H1 (cell line): ENCODE results near the gene UNK. TPM values are rescaled to one million over a fixed set of nuclear protein-coding genes. Genes with fewer than 3 reads are reported as not detected.

Source experiments
- CTCF ChIA-PET: fragments of 300-600 bp; sonication (Branson Sonifier 250); formaldehyde crosslinking; loops from one replicate; lab custom pipeline; 2021; ENCODE audit not compliant: partially characterized antibody; lab: Charles Lee
- POLR2A ChIA-PET: fragments of 300-600 bp; sonication (Branson Sonifier 250); formaldehyde crosslinking; loops from one replicate; lab custom pipeline; 2021; ENCODE audit warnings: inconsistent platforms; ENCODE audit not compliant: partially characterized antibody; lab: Charles Lee
- DNase-seq, 2 experiments: peaks; one replicate each; pipeline versions ENCODE4 v3.0.0 to v3.0.0-alpha.2; 2010 to 2022; ENCODE audit warnings: low spot score in 2 of 2, low read depth in 1 of 2, mixed read lengths in 1 of 2
- FAIRE-seq: peaks from 2 replicates; lab custom pipeline; 2011; peaks lifted over from hg19 to GRCh38; lab: Jason Lieb, UNC
- H2AFZ ChIP-seq: 2 replicates; pipeline ENCODE4 v1.8.1; 2012; ENCODE audit warnings: low read length, inconsistent platforms
- H2AK5ac ChIP-seq: 2 replicates; pipeline ENCODE4 v1.6.1; 2013; ENCODE audit warnings: low read depth, low read length
- H2BK120ac ChIP-seq: replicated peaks from 2 replicates; pipeline ENCODE3; 2013; ENCODE audit warnings: low read depth, low read length, inconsistent platforms
- H2BK12ac ChIP-seq: 2 replicates; pipeline ENCODE4 v1.6.1; 2013; ENCODE audit warnings: low read depth, low read length
- H2BK15ac ChIP-seq: 2 replicates; pipeline ENCODE4 v1.6.1; 2013; ENCODE audit warnings: low read length
- H2BK20ac ChIP-seq: 2 replicates; pipeline ENCODE4 v1.6.1; 2013; ENCODE audit warnings: low read length
- H2BK5ac ChIP-seq: 2 replicates; pipeline ENCODE4 v1.6.1; 2013; ENCODE audit warnings: low read depth, low read length
- H3K14ac ChIP-seq: 2 replicates; pipeline ENCODE4 v1.6.1; 2013; ENCODE audit warnings: inconsistent platforms; ENCODE audit not compliant: insufficient read length
- H3K18ac ChIP-seq: 2 replicates; pipeline ENCODE4 v1.6.1; 2013; ENCODE audit warnings: low read length; ENCODE audit errors: extremely low read depth
- H3K23ac ChIP-seq: 2 replicates; pipeline ENCODE4 v1.6.1; 2013; ENCODE audit warnings: inconsistent platforms; ENCODE audit not compliant: insufficient read length
- H3K23me2 ChIP-seq: 2 replicates; pipeline ENCODE4 v1.6.1; 2013; ENCODE audit warnings: low read depth, low read length
- H3K27ac ChIP-seq: 2 replicates; pipeline ENCODE4 v1.6.1; 2011; ENCODE audit warnings: low read depth, low read length, inconsistent platforms
- H3K27me3 ChIP-seq, 4 experiments: replicated peaks in 1 of 4; 1 replicate in 1 of 4; 2 replicates in 3 of 4; pipeline versions ENCODE4 v1.6.1 to v1.8.1; 2011 to 2013; ENCODE audit warnings: low read length in 3 of 4, mild to moderate bottlenecking in 3 of 4, inconsistent platforms in 2 of 4, mixed read lengths in 2 of 4, moderate library complexity in 1 of 4; ENCODE audit not compliant: control insufficient read depth in 3 of 4, insufficient read depth in 3 of 4; ENCODE audit errors: extremely low read depth in 1 of 4
- H3K36me3 ChIP-seq, 4 experiments: 2 replicates each; pipeline versions ENCODE4 v1.6.1 to v1.8.1; 2011 to 2013; ENCODE audit warnings: mild to moderate bottlenecking in 4 of 4, low read length in 3 of 4, moderate library complexity in 2 of 4, control low read depth in 1 of 4, inconsistent platforms in 1 of 4; ENCODE audit not compliant: insufficient read depth in 4 of 4, control insufficient read depth in 2 of 4
- H3K4ac ChIP-seq: replicated peaks from 2 replicates; pipeline ENCODE3; 2013; ENCODE audit warnings: low read length, low read depth, mixed read lengths, inconsistent platforms; ENCODE audit not compliant: insufficient read length
- H3K4me1 ChIP-seq, 4 experiments: replicated peaks in 1 of 4; 1 replicate in 1 of 4; 2 replicates in 3 of 4; pipeline versions ENCODE4 v1.6.1 to v1.8.1; 2011 to 2013; ENCODE audit warnings: low read length in 3 of 4, inconsistent platforms in 2 of 4, mixed read lengths in 1 of 4; ENCODE audit not compliant: insufficient read depth in 4 of 4, control insufficient read depth in 3 of 4
- H3K4me2 ChIP-seq, 2 experiments: 2 replicates each; pipeline versions ENCODE4 v1.6.1 to v1.8.1; 2011 to 2013; ENCODE audit warnings: low read depth in 2 of 2, low read length in 2 of 2, control low read depth in 1 of 2, inconsistent platforms in 1 of 2, mild to moderate bottlenecking in 1 of 2; ENCODE audit not compliant: insufficient read depth in 1 of 2
- H3K4me3 ChIP-seq, 4 experiments: fragments of 200-600, 300-600 bp in 1 of 4; sonication (generic), shearing (Covaris generic), sonication (Bioruptor Twin) in 1 of 4; 2 replicates each; pipeline versions ENCODE4 v1.5.1 to v1.8.1; 2011 to 2016; ENCODE audit warnings: low read length in 4 of 4, low read depth in 3 of 4, control low read depth in 2 of 4, inconsistent platforms in 2 of 4, mild to moderate bottlenecking in 2 of 4, mixed read lengths in 1 of 4, moderate library complexity in 1 of 4; ENCODE audit not compliant: insufficient read depth in 2 of 4; ENCODE audit errors: extremely low read depth in 1 of 4
- H3K56ac ChIP-seq: replicated peaks from 2 replicates; pipeline ENCODE3; 2013; ENCODE audit warnings: low read depth, mild to moderate bottlenecking, mixed read lengths, low read length, inconsistent platforms; ENCODE audit not compliant: insufficient read length
- H3K79me1 ChIP-seq: 2 replicates; pipeline ENCODE4 v1.6.1; 2013; ENCODE audit warnings: low read depth, low read length, control low read depth
- H3K79me2 ChIP-seq, 2 experiments: 2 replicates each; pipeline versions ENCODE4 v1.6.1 to v1.8.1; 2012 to 2013; ENCODE audit warnings: low read length in 2 of 2, mild to moderate bottlenecking in 2 of 2, inconsistent platforms in 1 of 2; ENCODE audit not compliant: insufficient read depth in 2 of 2, control insufficient read depth in 1 of 2
- H3K9ac ChIP-seq, 4 experiments: replicated peaks in 1 of 4; 1 replicate in 1 of 4; 2 replicates in 3 of 4; pipeline versions ENCODE4 v1.6.1 to v1.8.1; 2011 to 2013; ENCODE audit warnings: low read depth in 3 of 4, low read length in 3 of 4, control low read depth in 2 of 4, mild to moderate bottlenecking in 2 of 4, moderate library complexity in 2 of 4, inconsistent platforms in 1 of 4; ENCODE audit errors: extremely low read depth in 1 of 4
- H3K9me3 ChIP-seq, 2 experiments: 2 replicates each; pipeline versions ENCODE4 v1.6.1 to v1.8.1; 2012 to 2013; ENCODE audit warnings: mild to moderate bottlenecking in 2 of 2, moderate library complexity in 2 of 2, control low read depth in 1 of 2, inconsistent platforms in 1 of 2, low read depth in 1 of 2, low read length in 1 of 2, mixed read lengths in 1 of 2; ENCODE audit not compliant: insufficient read depth in 2 of 2
- H4K20me1 ChIP-seq, 2 experiments: replicated peaks in 1 of 2; 2 replicates each; pipeline versions ENCODE3 to v1.8.1; 2011 to 2013; ENCODE audit warnings: inconsistent platforms in 2 of 2, low read length in 2 of 2, mild to moderate bottlenecking in 1 of 2; ENCODE audit not compliant: insufficient read depth in 2 of 2, control insufficient read depth in 1 of 2
- H4K5ac ChIP-seq: 2 replicates; pipeline ENCODE4 v1.6.1; 2013; ENCODE audit warnings: low read length, low read depth, mixed read lengths, inconsistent platforms; ENCODE audit not compliant: insufficient read length
- H4K8ac ChIP-seq: 2 replicates; pipeline ENCODE4 v1.8.0; 2013; ENCODE audit warnings: mild to moderate bottlenecking, moderate library complexity, low read length, inconsistent platforms; ENCODE audit not compliant: insufficient read depth; ENCODE audit errors: extremely low read depth
- H4K91ac ChIP-seq: replicated peaks from 2 replicates; pipeline ENCODE3; 2013; ENCODE audit warnings: low read length, mixed read lengths, inconsistent platforms; ENCODE audit not compliant: insufficient read length
- ATF3 ChIP-seq: IDR thresholded peaks from 2 replicates; pipeline ENCODE4 v1.6.1; 2011; ENCODE audit warnings: low read depth, mild to moderate bottlenecking, low read length; ENCODE audit not compliant: insufficient read depth
- BACH1 ChIP-seq: IDR thresholded peaks from 2 replicates; pipeline ENCODE4 v1.6.1; 2012; ENCODE audit warnings: low read length, improper control_type of control experiment
- CBX8 ChIP-seq: fragments of 300-800, 300-1000 bp; sonication (generic); IDR thresholded peaks from 2 replicates; pipeline ENCODE4 v1.7.1; 2016; ENCODE audit warnings: low read depth, low read length, borderline replicate concordance
- E2F6 ChIP-seq: IDR thresholded peaks from 2 replicates; pipeline ENCODE4 v1.6.1; 2012; ENCODE audit warnings: inconsistent platforms
- KDM5A ChIP-seq: fragments of 200-600 bp; IDR thresholded peaks from 2 replicates; pipeline ENCODE4 v1.7.1; 2012; ENCODE audit warnings: mild to moderate bottlenecking, low read length, inconsistent platforms, mixed read lengths
- POLR2AphosphoS5 ChIP-seq: IDR thresholded peaks from 2 replicates; pipeline ENCODE4 v1.6.1; 2011; ENCODE audit warnings: low read depth, low read length
- POU5F1 ChIP-seq: IDR thresholded peaks from 2 replicates; pipeline ENCODE4 v1.6.1; 2011; ENCODE audit warnings: low read depth, mild to moderate bottlenecking, low read length, moderate library complexity
- SP1 ChIP-seq: IDR thresholded peaks from 2 replicates; pipeline ENCODE4 v1.6.1; 2011; ENCODE audit warnings: low read depth, low read length
- SP4 ChIP-seq: IDR thresholded peaks from 2 replicates; pipeline ENCODE4 v1.6.1; 2012; ENCODE audit warnings: low read length, inconsistent platforms
- SUZ12 ChIP-seq: fragments of 200-600 bp; sonication (generic); IDR thresholded peaks from 2 replicates; pipeline ENCODE4 v1.6.1; 2012; ENCODE audit warnings: mild to moderate bottlenecking, inconsistent platforms, low read length, moderate library complexity, mixed read lengths
- TAF7 ChIP-seq: optimal IDR thresholded peaks from 2 replicates; pipeline ENCODE3; 2011; ENCODE audit warnings: low read depth, mild to moderate bottlenecking, inconsistent platforms, low read length, moderate library complexity, borderline replicate concordance
- TCF12 ChIP-seq: IDR thresholded peaks from 2 replicates; pipeline ENCODE4 v1.6.1; 2011; ENCODE audit warnings: low read depth, mild to moderate bottlenecking, low read length
- WGBS, 2 experiments: shearing (Covaris generic) in 1 of 2; methylation state at CpG; one replicate each; pipeline versions ENCODE4 v1.1.6 to v1.1.7; 2013 to 2015; ENCODE audit warnings: low lambda C conversion rate in 2 of 2, mixed read lengths in 2 of 2, inconsistent platforms in 1 of 2, low coverage in 1 of 2, missing lambda C conversion rate in 1 of 2; ENCODE audit not compliant: insufficient replicate concordance in 2 of 2, insufficient coverage in 1 of 2, insufficient read length in 1 of 2; ENCODE audit errors: extremely low coverage in 1 of 2, missing lambda C conversion rate in 1 of 2; 5-methylcytosine and 5-hydroxymethylcytosine counted together
- polyA plus RNA-seq, 7 experiments: library from polyadenylated mRNA; depleted of rRNA in 3 of 7; stranded (reverse) in 5 of 7; unstranded in 2 of 7; fragments of >200 nt in 5 of 7; fragments of 200-250 nt in 2 of 7; gene quantifications; 1 replicate in 5 of 7; 2 replicates in 1 of 7; 4 replicates in 1 of 7; pipeline versions ENCODE4 v1.2.1 to v1.2.3, GENCODE V29; 2011 to 2013; ENCODE audit warnings: missing spikeins in 2 of 7, mixed read lengths in 2 of 7
- total RNA-seq: library from RNA; stranded (reverse); fragmentation: NEBNext Ultra II Directional; extraction: Animal tissue kit (Norgen Biotek cat#: 25700); gene quantifications from 2 replicates; pipeline ENCODE4 v1.2.1, GENCODE V29; 2021

Gene UNK
- total and polyA plus RNA-seq, 2 of the 8 experiments (the other 6 are each of a cell fraction or from before 2014, with no cell fraction given): 24.2 to 33.3 TPM

DNA sequence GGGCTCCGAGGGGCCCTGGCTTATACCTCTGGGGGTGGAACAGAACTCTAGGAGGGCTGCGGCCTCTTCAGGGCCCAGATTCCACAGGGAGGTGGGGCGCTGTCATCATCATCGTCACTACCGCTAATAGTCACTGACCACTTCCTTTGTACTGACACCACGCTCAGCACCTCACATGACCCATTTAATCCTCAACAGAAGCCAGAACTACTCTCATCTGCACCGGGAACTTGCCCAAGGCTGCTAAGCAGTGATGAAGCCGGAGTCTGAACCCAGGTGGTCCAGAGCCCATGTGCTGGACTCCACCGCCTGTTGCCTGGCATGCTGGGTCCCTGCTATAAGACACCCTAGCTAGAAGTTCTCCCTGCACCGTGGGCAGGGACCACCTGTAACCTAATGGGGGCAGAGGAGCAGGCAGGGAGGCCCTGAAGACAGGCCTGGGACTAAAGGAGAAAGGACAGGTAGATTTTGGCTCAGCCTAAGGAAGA lies 47.6 kb downstream of the UNK start:
- H2BK120ac ChIP-seq: no peak overlapping the region
- H2BK15ac ChIP-seq: peak overlapping the region; percentile 65; the same call in 1 of the 2 replicates
- H2AK5ac ChIP-seq: no peak overlapping the region
- CTCF ChIA-PET: interaction anchor here (1.0 to 21.9 kb wide), 6 partner anchors 11 to 177 kb away, joined by 3 to 563 read pairs (median 5); partner anchors contain the start of genes UNC13D and WBP2
- H2BK5ac ChIP-seq: peak overlapping the region; percentile 79; the same call in 1 of the 2 replicates
- 86% methylated on average over 10 of the region's 10 CpGs; no CpG with 5 or more reads in 1 of the 2 experiments for WGBS, 2 experiments
- H3K27me3 ChIP-seq: no peaks in the 10 kb centered on the region
- DNase-seq (peak in 1 of 2 experiments; percentile 57), FAIRE-seq (no peak)
- H4K5ac ChIP-seq: peak overlapping the region; percentile 9
- H2BK12ac ChIP-seq: peak overlapping the region; percentile 75; the same call in 1 of the 2 replicates
- H3K9me3 ChIP-seq: no peaks in the 10 kb centered on the region
- no peak overlapping the region for H3K27ac ChIP-seq
- H3K56ac ChIP-seq: peak overlapping the region; percentile 42
- H3K36me3 ChIP-seq: no peaks in the 10 kb centered on the region
- H3K23me2 ChIP-seq: peaks cover 2% of the 10 kb centered on the region; the same call in 1 of the 2 replicates
- peaks cover 0 to 38% (median 28%) of the 10 kb centered on the region in 4 experiments; a peak in 6 of 7 replicates for H3K4me1 ChIP-seq
- no peak overlapping the region; a peak in 1 of 7 replicates for H3K9ac ChIP-seq
- peak overlapping the region; percentile 50 for H4K91ac ChIP-seq
- POLR2A ChIA-PET: interaction anchor here (0.6 to 16.0 kb wide), 9 partner anchors 9 to 132 kb away, joined by 3 to 216 read pairs (median 6); partner anchors contain the start of genes UNC13D and WBP2
- no peak overlapping the region for H3K14ac ChIP-seq
- peak overlapping the region in 3 of 4 experiments; percentile 20 to 49 (median 32); a peak in 6 of 8 replicates for H3K4me3 ChIP-seq
- no peaks in the 10 kb centered on the region for H3K79me2 ChIP-seq
- H3K79me1 ChIP-seq: 0 out of 2 replicates have a peak, but pooled peaks cover 2% of the 10 kb centered on the region
- peak overlapping the region; percentile 36 for H3K4ac ChIP-seq
- H3K4me2 ChIP-seq: peak overlapping the region; percentile 51 to 57
- no peak overlapping the region for H2BK20ac ChIP-seq
- H4K8ac ChIP-seq: peak overlapping the region; percentile 80
- H2AFZ ChIP-seq: no peak overlapping the region
- H3K23ac ChIP-seq: no peak overlapping the region
- H3K18ac ChIP-seq: 0 out of 2 replicates have a peak overlapping the region, but pooled peaks have one; percentile 92
- H4K20me1 ChIP-seq: no peaks in the 10 kb centered on the region
- no peak for TF ChIP-seq E2F6
- no peak for TF ChIP-seq SP4
- no peak for TF ChIP-seq POLR2AphosphoS5
- no peak for TF ChIP-seq CBX8
- no peak for TF ChIP-seq SUZ12
- no peak for TF ChIP-seq SP1
- no peak for TF ChIP-seq BACH1
- no peak for TF ChIP-seq TAF7
- no peak for TF ChIP-seq TCF12
- TF ChIP-seq KDM5A: no peak
- no peak for TF ChIP-seq POU5F1
- TF ChIP-seq ATF3: no peak
